ENCODE data around the gene BORCS6. TPM values are rescaled to one million over a fixed set of nuclear protein-coding genes. Genes with fewer than 3 reads are reported as not detected.

BORCS6 gene
- total and polyA plus RNA-seq, 2 of the 13 experiments (the other 11 are each of a cell fraction or from before 2014, with no cell fraction given) = 2.0 to 5.1 TPM

DNA sequence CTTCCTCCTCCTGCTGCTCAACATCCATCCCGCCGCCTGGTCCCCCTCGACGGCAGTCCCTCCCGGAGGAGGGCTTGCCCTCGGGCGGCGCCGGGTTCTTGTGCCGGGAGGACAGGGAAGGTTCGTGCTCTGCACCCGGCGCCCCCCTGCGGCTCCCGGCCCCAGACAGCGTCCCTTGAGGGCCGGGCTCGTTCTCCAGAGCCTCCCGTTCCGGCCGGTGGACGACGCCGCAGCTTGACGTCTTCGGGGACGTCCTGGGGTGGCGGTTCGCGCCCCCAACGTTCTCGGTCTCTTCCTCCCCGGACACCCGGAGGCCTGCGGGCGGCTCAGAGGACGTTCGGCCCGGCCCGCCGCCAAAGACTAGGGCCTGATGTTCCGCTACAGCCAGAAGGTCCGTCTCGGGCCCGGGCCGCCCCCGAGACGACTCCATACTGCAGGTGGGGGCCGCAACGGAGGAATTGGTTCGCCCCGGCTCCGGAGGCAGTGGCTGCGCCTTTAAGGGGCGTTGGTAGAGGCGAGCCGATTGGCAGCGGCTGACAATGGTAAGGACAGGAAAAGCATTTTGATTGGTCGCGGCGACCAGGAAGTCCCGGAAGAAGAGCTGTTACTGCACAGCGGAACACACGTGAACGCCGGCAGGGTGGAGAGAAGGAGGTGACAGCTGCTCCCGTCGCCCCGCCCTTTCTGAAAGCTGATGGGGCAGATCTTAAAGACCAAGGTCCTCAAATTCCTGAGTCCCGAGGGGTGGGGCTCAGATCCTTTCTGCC is at the start of gene BORCS6 (continued):
- TF ChIP-seq, protein P1, sequence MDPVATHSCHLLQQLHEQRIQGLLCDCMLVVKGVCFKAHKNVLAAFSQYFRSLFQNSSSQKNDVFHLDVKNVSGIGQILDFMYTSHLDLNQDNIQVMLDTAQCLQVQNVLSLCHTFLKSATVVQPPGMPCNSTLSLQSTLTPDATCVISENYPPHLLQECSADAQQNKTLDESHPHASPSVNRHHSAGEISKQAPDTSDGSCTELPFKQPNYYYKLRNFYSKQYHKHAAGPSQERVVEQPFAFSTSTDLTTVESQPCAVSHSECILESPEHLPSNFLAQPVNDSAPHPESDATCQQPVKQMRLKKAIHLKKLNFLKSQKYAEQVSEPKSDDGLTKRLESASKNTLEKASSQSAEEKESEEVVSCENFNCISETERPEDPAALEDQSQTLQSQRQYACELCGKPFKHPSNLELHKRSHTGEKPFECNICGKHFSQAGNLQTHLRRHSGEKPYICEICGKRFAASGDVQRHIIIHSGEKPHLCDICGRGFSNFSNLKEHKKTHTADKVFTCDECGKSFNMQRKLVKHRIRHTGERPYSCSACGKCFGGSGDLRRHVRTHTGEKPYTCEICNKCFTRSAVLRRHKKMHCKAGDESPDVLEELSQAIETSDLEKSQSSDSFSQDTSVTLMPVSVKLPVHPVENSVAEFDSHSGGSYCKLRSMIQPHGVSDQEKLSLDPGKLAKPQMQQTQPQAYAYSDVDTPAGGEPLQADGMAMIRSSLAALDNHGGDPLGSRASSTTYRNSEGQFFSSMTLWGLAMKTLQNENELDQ (CRISPR knock-in tag; IDR thresholded peaks at IDR 0.05; ENCODE audit: borderline replicate concordance) = no peak
- TF ChIP-seq ZFP1 (CRISPR knock-in tag; IDR thresholded peaks at IDR 0.05) (no peak), ZBTB25 (CRISPR knock-in tag; IDR thresholded peaks at IDR 0.05) (0 out of 2 replicates have a peak, but pooled peaks have one; percentile 29), ZNF773 (CRISPR knock-in tag; IDR thresholded peaks at IDR 0.05; ENCODE audit: borderline replicate concordance) (no peak), HOMEZ (CRISPR knock-in tag; IDR thresholded peaks at IDR 0.05; ENCODE audit: low read depth) (no peak), ZSCAN9 (CRISPR knock-in tag; IDR thresholded peaks at IDR 0.05; ENCODE audit: borderline replicate concordance) (0 out of 2 replicates have a peak, but pooled peaks have one; percentile 53), ZNF784 (CRISPR knock-in tag; IDR thresholded peaks at IDR 0.05; ENCODE audit: borderline replicate concordance) (peak; percentile 59; the same call in 1 of the 2 replicates), RBM22 (optimal IDR thresholded peaks at IDR 0.05; ENCODE audit: low read length) (no peak), RXRA (CRISPR knock-in tag; IDR thresholded peaks at IDR 0.05) (peak; percentile 14; the same call in 1 of the 2 replicates), MEIS1 (CRISPR knock-in tag; IDR thresholded peaks at IDR 0.05; ENCODE audit: borderline replicate concordance) (peak; percentile 71; the same call in 1 of the 2 replicates), ZNF343 (CRISPR knock-in tag; IDR thresholded peaks at IDR 0.05) (peak; percentile 68; the same call in 1 of the 2 replicates), THAP7 (CRISPR knock-in tag; IDR thresholded peaks at IDR 0.05) (no peak)
- TF ChIP-seq, protein P2, sequence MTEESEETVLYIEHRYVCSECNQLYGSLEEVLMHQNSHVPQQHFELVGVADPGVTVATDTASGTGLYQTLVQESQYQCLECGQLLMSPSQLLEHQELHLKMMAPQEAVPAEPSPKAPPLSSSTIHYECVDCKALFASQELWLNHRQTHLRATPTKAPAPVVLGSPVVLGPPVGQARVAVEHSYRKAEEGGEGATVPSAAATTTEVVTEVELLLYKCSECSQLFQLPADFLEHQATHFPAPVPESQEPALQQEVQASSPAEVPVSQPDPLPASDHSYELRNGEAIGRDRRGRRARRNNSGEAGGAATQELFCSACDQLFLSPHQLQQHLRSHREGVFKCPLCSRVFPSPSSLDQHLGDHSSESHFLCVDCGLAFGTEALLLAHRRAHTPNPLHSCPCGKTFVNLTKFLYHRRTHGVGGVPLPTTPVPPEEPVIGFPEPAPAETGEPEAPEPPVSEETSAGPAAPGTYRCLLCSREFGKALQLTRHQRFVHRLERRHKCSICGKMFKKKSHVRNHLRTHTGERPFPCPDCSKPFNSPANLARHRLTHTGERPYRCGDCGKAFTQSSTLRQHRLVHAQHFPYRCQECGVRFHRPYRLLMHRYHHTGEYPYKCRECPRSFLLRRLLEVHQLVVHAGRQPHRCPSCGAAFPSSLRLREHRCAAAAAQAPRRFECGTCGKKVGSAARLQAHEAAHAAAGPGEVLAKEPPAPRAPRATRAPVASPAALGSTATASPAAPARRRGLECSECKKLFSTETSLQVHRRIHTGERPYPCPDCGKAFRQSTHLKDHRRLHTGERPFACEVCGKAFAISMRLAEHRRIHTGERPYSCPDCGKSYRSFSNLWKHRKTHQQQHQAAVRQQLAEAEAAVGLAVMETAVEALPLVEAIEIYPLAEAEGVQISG (CRISPR knock-in tag; IDR thresholded peaks at IDR 0.05) = peak; percentile 53
- TF ChIP-seq, protein P3, sequence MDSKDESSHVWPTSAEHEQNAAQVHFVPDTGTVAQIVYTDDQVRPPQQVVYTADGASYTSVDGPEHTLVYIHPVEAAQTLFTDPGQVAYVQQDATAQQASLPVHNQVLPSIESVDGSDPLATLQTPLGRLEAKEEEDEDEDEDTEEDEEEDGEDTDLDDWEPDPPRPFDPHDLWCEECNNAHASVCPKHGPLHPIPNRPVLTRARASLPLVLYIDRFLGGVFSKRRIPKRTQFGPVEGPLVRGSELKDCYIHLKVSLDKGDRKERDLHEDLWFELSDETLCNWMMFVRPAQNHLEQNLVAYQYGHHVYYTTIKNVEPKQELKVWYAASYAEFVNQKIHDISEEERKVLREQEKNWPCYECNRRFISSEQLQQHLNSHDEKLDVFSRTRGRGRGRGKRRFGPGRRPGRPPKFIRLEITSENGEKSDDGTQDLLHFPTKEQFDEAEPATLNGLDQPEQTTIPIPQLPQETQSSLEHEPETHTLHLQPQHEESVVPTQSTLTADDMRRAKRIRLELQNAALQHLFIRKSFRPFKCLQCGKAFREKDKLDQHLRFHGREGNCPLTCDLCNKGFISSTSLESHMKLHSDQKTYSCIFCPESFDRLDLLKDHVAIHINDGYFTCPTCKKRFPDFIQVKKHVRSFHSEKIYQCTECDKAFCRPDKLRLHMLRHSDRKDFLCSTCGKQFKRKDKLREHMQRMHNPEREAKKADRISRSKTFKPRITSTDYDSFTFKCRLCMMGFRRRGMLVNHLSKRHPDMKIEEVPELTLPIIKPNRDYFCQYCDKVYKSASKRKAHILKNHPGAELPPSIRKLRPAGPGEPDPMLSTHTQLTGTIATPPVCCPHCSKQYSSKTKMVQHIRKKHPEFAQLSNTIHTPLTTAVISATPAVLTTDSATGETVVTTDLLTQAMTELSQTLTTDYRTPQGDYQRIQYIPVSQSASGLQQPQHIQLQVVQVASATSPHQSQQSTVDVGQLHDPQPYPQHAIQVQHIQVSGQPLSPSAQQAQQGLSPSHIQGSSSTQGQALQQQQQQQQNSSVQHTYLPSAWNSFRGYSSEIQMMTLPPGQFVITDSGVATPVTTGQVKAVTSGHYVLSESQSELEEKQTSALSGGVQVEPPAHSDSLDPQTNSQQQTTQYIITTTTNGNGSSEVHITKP (CRISPR knock-in tag; IDR thresholded peaks at IDR 0.05; ENCODE audit: low read depth) = peak; percentile 97

Measured in HepG2 (cell line).